ENCODE results near the gene SEMA4C.

Gene SEMA4C

GRCh38 chr2:96869822-96870625 is at the start of gene SEMA4C:
TSS of gene SEMA4C (minus strand) at chr2:96870080. CDS start at chr2:96867886, 2,194 bp downstream.
- H3K4me1 ChIP-seq (ENCODE audit: insufficient read depth, low read length) = peaks cover 12% of the 10 kb centered on the region
- H3K9ac ChIP-seq (ENCODE audit: low read depth, low read length) = peak within 1 kb of the TSS; percentile 98
- H3K36me3 ChIP-seq (ENCODE audit: insufficient read depth, low read depth, low read length) = peaks cover 27% of the 10 kb centered on the region
- H3K27ac ChIP-seq (ENCODE audit: low read length) = peak within 1 kb of the TSS; percentile 85
- H3K4me3 ChIP-seq (ENCODE audit: low read length) = peak within 1 kb of the TSS; percentile 90
- H3K9me3 ChIP-seq (ENCODE audit: insufficient read depth, low read depth, low read length) = no peaks in the 10 kb centered on the region
- H3K27me3 ChIP-seq (ENCODE audit: insufficient read depth, low read length) = peaks cover 10% of the 10 kb centered on the region

GRCh38 chr2:96918754-96919550 is 49.1 kb upstream of the SEMA4C start:
- Histone ChIP-seq H3K4me1 (ENCODE audit: insufficient read depth, low read length) (peaks cover 14% of the 10 kb centered on the region; the same call in 1 of the 2 replicates), H3K27ac (ENCODE audit: low read length) (no peak overlapping the region), H3K4me3 (ENCODE audit: low read length) (no peak overlapping the region), H3K36me3 (ENCODE audit: insufficient read depth, low read depth, low read length) (no peaks in the 10 kb centered on the region), H3K9me3 (ENCODE audit: insufficient read depth, low read depth, low read length) (no peaks in the 10 kb centered on the region), H3K27me3 (ENCODE audit: insufficient read depth, low read length) (peaks cover 45% of the 10 kb centered on the region), H3K9ac (ENCODE audit: low read depth, low read length) (no peak overlapping the region)

- Histone ChIP-seq H3K4me3 (ENCODE audit: low read length) (no peak overlapping the region), H3K4me1 (ENCODE audit: insufficient read depth, low read length) (peaks cover 14% of the 10 kb centered on the region; the same call in 1 of the 2 replicates), H3K36me3 (ENCODE audit: insufficient read depth, low read depth, low read length) (no peaks in the 10 kb centered on the region), H3K27ac (ENCODE audit: low read length) (no peak overlapping the region), H3K27me3 (ENCODE audit: insufficient read depth, low read length) (peaks cover 43% of the 10 kb centered on the region), H3K9me3 (ENCODE audit: insufficient read depth, low read depth, low read length) (no peaks in the 10 kb centered on the region), H3K9ac (ENCODE audit: low read depth, low read length) (no peak overlapping the region)
These were observed 48.3 kb upstream of the SEMA4C start for GRCh38 chr2:96918092-96918753.

GRCh38 chr2:96916646-96917543 is 47.0 kb upstream of the SEMA4C start:
- Histone ChIP-seq H3K36me3 (ENCODE audit: insufficient read depth, low read depth, low read length) (no peaks in the 10 kb centered on the region), H3K27ac (ENCODE audit: low read length) (no peak overlapping the region), H3K4me3 (ENCODE audit: low read length) (no peak overlapping the region), H3K27me3 (ENCODE audit: insufficient read depth, low read length) (peaks cover 47% of the 10 kb centered on the region), H3K9me3 (ENCODE audit: insufficient read depth, low read depth, low read length) (no peaks in the 10 kb centered on the region), H3K4me1 (ENCODE audit: insufficient read depth, low read length) (peaks cover 15% of the 10 kb centered on the region; the same call in 1 of the 2 replicates), H3K9ac (ENCODE audit: low read depth, low read length) (no peak overlapping the region)

- no peak overlapping the region for H3K4me3 ChIP-seq (ENCODE audit: low read length)
- peaks cover 40% of the 10 kb centered on the region for H3K27me3 ChIP-seq (ENCODE audit: insufficient read depth, low read length)
- H3K9me3 ChIP-seq (ENCODE audit: insufficient read depth, low read depth, low read length) = no peaks in the 10 kb centered on the region
- no peak overlapping the region for H3K27ac ChIP-seq (ENCODE audit: low read length)
- H3K9ac ChIP-seq (ENCODE audit: low read depth, low read length) = no peak overlapping the region
- peaks cover 11% of the 10 kb centered on the region; the same call in 1 of the 2 replicates for H3K4me1 ChIP-seq (ENCODE audit: insufficient read depth, low read length)
- no peaks in the 10 kb centered on the region for H3K36me3 ChIP-seq (ENCODE audit: insufficient read depth, low read depth, low read length)
These were observed 46.3 kb upstream of the SEMA4C start for GRCh38 chr2:96916156-96916630.

GRCh38 chr2:96914332-96914731 is 44.5 kb upstream of the SEMA4C start:
- H3K27me3 ChIP-seq (ENCODE audit: insufficient read depth, low read length) = peaks cover 22% of the 10 kb centered on the region
- no peak overlapping the region for H3K9ac ChIP-seq (ENCODE audit: low read depth, low read length)
- H3K36me3 ChIP-seq (ENCODE audit: insufficient read depth, low read depth, low read length) = no peaks in the 10 kb centered on the region
- no peak overlapping the region for H3K4me3 ChIP-seq (ENCODE audit: low read length)
- H3K27ac ChIP-seq (ENCODE audit: low read length) = no peak overlapping the region
- H3K9me3 ChIP-seq (ENCODE audit: insufficient read depth, low read depth, low read length) = no peaks in the 10 kb centered on the region
- H3K4me1 ChIP-seq (ENCODE audit: insufficient read depth, low read length) = peaks cover 5% of the 10 kb centered on the region; the same call in 1 of the 2 replicates

- H3K27ac ChIP-seq (ENCODE audit: low read length) = no peak overlapping the region
- H3K9me3 ChIP-seq (ENCODE audit: insufficient read depth, low read depth, low read length) = no peaks in the 10 kb centered on the region
- H3K4me1 ChIP-seq (ENCODE audit: insufficient read depth, low read length) = peaks cover 5% of the 10 kb centered on the region; the same call in 1 of the 2 replicates
- H3K27me3 ChIP-seq (ENCODE audit: insufficient read depth, low read length) = peaks cover 14% of the 10 kb centered on the region; the same call in 1 of the 2 replicates
- H3K4me3 ChIP-seq (ENCODE audit: low read length) = no peak overlapping the region
- H3K36me3 ChIP-seq (ENCODE audit: insufficient read depth, low read depth, low read length) = no peaks in the 10 kb centered on the region
- no peak overlapping the region for H3K9ac ChIP-seq (ENCODE audit: low read depth, low read length)
These were observed 43.7 kb upstream of the SEMA4C start for GRCh38 chr2:96913398-96914202.

GRCh38 chr2:96913117-96913397 is 43.2 kb upstream of the SEMA4C start:
- Histone ChIP-seq H3K27me3 (ENCODE audit: insufficient read depth, low read length) (peaks cover 14% of the 10 kb centered on the region; the same call in 1 of the 2 replicates), H3K36me3 (ENCODE audit: insufficient read depth, low read depth, low read length) (no peaks in the 10 kb centered on the region), H3K27ac (ENCODE audit: low read length) (no peak overlapping the region), H3K9ac (ENCODE audit: low read depth, low read length) (no peak overlapping the region), H3K4me3 (ENCODE audit: low read length) (no peak overlapping the region), H3K9me3 (ENCODE audit: insufficient read depth, low read depth, low read length) (no peaks in the 10 kb centered on the region), H3K4me1 (ENCODE audit: insufficient read depth, low read length) (peaks cover 5% of the 10 kb centered on the region; the same call in 1 of the 2 replicates)

- no peak overlapping the region for H3K9ac ChIP-seq (ENCODE audit: low read depth, low read length)
- H3K4me1 ChIP-seq (ENCODE audit: insufficient read depth, low read length) = peaks cover 5% of the 10 kb centered on the region; the same call in 1 of the 2 replicates
These were observed 42.7 kb upstream of the SEMA4C start for GRCh38 chr2:96912346-96913116.

GRCh38 chr2:96909611-96910021 is 39.7 kb upstream of the SEMA4C start:
- Histone ChIP-seq H3K9ac (ENCODE audit: low read depth, low read length) (no peak overlapping the region), H3K36me3 (ENCODE audit: insufficient read depth, low read depth, low read length) (no peaks in the 10 kb centered on the region), H3K27ac (ENCODE audit: low read length) (no peak overlapping the region), H3K4me1 (ENCODE audit: insufficient read depth, low read length) (peaks cover 12% of the 10 kb centered on the region; the same call in 1 of the 2 replicates), H3K4me3 (ENCODE audit: low read length) (no peak overlapping the region), H3K27me3 (ENCODE audit: insufficient read depth, low read length) (peaks cover 14% of the 10 kb centered on the region; the same call in 1 of the 2 replicates), H3K9me3 (ENCODE audit: insufficient read depth, low read depth, low read length) (no peaks in the 10 kb centered on the region)

More at GRCh38 chr2:96912346-96913116, 42.7 kb upstream of the SEMA4C start:
- Histone ChIP-seq H3K27me3 (ENCODE audit: insufficient read depth, low read length) (peaks cover 14% of the 10 kb centered on the region; the same call in 1 of the 2 replicates), H3K27ac (ENCODE audit: low read length) (no peak overlapping the region), H3K36me3 (ENCODE audit: insufficient read depth, low read depth, low read length) (no peaks in the 10 kb centered on the region), H3K4me3 (ENCODE audit: low read length) (no peak overlapping the region), H3K9me3 (ENCODE audit: insufficient read depth, low read depth, low read length) (no peaks in the 10 kb centered on the region)
